SW 1271 (cell line): ENCODE measurements around the gene KIAA1210.

ENCODE experiments used
- DNase-seq, 2 experiments: peaks; one replicate each; lab custom pipeline; 2025; lab: John Stamatoyannopoulos, UW

The KIAA1210 gene

GRCh38 chrX:119127650-119128049 is at the start of gene KIAA1210:
KIAA1210 (minus strand) TSS chrX:119127812; CDS start chrX:119123642, 4,170 bp downstream.
- DNase-seq, result no peak

DNA sequence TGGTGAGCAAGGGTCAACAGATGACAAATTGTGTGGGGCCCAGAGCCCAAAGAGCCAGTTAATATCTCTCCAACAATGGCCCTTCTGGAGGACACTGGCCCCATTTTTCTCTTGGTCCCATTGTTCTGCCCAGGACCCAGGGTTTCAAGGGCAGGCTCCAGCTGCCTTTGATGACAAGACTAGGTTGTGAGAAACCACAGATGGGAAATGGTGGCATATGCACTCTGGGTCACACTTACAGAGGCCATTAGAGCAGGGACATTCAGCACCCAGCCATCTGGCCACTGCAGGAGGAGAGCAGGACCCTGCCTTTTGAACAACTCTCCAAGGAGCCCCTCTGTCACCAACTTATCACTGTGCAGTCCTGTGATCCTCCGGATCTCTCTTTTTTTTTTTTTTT is 49.7 kb upstream of the KIAA1210 start:
- DNase-seq, result no peak

DNA sequence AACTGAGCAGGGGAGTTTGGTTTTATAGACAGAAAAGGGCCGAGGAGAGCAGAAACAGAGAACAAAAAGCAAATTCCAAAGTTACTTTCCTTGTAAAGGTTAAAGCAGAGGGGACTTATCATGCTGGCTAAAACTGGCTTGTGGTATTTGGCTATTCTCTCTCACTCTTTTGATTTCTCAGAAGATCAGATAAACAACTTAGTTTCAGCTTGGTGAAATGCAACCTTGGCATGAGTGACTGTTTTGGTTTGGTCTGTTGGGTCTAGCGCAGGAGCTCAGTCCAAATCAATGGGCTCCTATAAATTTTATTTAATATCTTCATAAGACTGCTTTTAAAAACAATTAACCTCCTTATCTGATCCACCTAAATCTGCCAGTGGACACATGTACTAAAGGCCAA is 47.3 kb upstream of the KIAA1210 start:
- no peak for DNase-seq

GRCh38 chrX:119168104-119168503 is 40.5 kb upstream of the KIAA1210 start:
- no peak for DNase-seq

GRCh38 chrX:119158226-119158625 is 30.6 kb upstream of the KIAA1210 start:
- no peak for DNase-seq

DNA sequence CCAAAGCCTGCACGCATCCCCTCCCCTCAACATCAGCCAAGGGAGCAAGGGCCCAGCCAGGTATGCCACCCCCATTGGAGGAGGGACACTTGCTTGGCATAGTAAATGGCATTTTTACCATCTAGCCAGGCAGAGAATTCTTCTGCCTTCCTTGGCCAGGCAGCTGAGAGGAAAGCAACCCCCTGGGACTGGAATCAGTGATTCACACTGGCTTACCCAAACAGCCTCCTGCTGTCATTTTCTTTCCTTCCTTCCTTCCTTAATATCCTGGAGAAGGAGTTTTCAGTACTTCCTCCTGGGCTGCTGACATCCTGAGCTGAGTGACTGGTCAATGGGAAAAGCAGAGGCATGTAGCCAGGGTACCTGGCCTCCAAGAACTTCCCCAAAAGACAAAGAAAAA is 28.6 kb upstream of the KIAA1210 start:
- no peak for DNase-seq

DNA sequence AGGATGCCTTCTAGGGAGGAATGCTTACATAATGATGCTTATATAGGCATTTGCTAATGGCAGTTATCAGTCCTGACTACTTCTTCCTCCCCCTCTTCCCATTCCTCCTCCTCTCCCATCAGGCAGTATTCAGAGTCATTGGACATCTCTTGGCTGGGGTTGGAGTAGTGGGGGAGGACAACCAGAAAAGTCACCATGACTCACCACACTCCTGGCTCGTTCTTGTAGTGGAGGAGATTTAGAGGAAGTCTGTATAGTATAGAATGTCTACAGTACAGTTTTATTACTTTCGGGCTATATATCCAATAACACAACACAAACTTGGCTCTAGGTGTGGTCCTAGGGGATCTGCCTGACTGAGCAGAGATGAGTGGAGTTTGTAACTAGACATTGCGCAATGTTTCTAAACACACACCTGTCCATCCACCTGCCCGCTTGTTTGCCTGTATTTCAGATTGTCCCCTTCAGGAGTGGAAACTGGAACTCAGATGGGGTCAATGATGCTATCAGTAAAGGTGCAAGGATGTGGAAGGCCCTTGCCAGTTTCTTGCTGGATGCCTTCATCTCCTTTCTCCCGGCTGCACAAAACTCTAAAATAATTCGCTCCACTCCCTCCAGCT is 27.9 kb upstream of the KIAA1210 start:
- no peak for DNase-seq

GRCh38 chrX:119151051-119151380 is 23.4 kb upstream of the KIAA1210 start:
- DNase-seq, result no peak

GRCh38 chrX:119150163-119151050 is 22.8 kb upstream of the KIAA1210 start:
- no peak for DNase-seq

DNA sequence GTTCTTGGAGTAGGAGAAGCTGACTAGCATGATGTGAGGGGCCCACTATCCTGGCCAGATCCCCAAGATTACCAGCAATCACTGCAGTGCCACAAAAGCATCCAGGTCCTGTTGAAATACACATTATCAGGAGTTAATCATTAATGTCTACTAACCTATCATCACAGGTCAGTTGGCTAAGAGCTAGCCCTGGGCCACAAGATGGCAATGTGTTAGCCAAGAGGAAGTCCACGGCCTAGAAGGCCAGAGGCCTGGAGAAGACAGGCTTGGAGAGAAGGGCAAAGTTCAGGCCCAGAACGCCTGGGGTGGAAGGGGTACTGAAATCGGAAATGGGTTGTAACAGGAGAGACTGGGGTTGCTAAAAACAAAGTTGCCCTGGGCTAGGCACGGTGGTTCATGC is 19.9 kb upstream of the KIAA1210 start:
- no peak for DNase-seq

DNA sequence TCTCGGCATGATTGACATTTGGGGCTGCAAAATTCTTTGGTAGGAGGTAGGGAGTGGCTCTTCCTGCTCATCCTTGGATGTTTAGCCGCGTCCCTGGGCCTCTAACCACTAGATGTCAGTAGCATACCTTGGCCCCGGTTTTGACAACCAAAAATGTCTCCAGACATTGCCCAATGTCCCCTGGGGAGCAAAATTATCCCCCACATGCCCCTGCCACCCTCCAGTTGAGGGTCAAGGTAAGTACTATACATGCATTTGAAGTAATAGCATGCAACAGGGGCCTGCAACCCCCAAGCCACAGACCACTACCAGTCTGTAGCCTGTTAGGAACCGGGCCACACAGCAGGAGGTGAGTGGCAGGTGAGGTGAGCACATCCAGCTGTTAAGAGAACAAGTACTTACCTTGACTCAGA is 17.6 kb upstream of the KIAA1210 start:
- no peak for DNase-seq

GRCh38 chrX:119134466-119134865 is 6.9 kb upstream of the KIAA1210 start:
- no peak for DNase-seq

DNA sequence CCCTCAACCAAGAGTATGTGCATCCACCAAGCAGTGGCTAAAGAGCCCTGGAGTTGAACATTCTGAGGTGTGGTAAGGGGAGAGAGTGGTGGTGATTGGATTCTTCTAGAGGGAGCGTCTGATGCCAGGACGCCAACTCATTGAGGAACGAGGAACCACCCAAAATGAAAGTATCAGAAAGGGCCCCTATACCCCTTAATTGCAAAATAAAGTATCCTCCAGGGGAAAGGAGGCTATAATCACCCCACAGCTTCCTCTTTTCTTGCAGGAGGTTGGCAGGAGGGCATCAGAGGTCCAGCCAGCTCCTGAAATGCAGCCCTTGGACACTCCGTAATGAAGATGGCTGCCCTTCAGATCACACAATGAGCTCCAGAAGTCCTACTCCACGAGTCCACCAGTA is 5.3 kb upstream of the KIAA1210 start:
- no peak for DNase-seq

GRCh38 chrX:119132316-119132715 is 4.7 kb upstream of the KIAA1210 start:
- DNase-seq, result no peak

- no peak for DNase-seq
Observed at GRCh38 chrX:119130911-119131310, 3.3 kb upstream of the KIAA1210 start.

DNA sequence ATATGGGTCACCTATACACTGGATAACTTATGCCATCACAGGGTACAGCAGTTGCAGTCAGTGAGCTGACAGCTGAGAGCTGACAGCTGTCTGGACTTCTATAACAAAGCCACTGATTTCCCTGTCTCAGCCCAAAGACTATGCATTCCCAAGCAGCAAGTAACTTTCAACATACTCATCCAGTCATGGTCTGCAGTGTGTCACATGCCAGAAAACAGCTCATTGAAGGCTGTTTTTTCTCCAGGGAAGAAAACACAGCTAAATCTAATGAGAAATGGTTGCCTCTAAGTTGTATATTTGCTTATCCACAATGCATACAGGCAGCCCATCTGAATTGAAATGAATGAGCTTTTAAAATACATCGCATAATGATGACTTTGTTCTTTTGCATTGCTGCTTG is 6.3 kb downstream of the KIAA1210 start:
- no peak for DNase-seq

GRCh38 chrX:119118780-119119395 is 8.7 kb downstream of the KIAA1210 start:
- DNase-seq, result peak in 1 of 2 experiments; percentile 14

DNA sequence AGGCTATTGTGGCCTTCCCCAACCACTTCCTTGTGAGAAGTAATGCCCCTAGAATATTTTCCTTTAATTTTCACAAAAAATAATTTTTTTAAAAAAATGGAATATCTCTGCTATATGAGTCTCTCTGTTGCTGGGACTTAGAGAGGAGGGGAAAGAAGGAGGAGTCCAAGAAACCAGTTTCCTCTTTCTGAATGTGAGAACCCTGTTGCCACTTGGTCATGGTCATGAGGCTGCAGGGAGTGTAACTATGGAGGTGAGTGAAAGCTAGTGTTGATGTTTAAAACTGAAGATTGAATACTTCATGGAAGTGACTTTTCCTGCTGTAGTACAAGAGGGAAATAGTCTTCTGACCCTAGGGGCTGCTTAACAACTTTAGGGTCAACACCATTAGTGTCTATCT is 20.4 kb downstream of the KIAA1210 start:
- DNase-seq, result no peak

- DNase-seq, result no peak
Observed at GRCh38 chrX:119105826-119106225, 21.8 kb downstream of the KIAA1210 start.

- DNase-seq, result no peak
Observed at GRCh38 chrX:119101168-119101567, 26.4 kb downstream of the KIAA1210 start.

GRCh38 chrX:119095936-119096335 is 31.7 kb downstream of the KIAA1210 start:
- DNase-seq, result no peak

DNA sequence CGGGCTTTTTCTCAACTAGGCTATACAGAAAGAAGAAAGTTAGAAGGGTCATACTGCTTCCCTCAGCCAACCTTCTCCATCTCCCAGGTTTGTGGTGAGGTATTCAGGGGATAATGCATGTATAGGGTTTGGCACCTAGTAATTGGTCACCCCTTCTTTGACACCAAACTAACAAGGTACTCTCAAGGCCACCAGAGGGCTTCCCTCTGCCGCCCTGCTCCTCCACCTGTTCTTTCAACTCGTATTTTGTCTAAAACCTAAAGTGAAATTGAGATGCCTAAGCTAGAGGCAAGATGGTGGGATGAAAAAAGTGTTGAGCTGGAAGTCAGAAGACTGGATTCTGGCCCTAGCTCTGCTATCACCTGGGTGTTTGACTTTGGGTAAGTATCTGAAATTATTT is 32.8 kb downstream of the KIAA1210 start:
- DNase-seq, result no peak
